ENCODE results near the gene POLR3G.

- TF ChIP-seq, protein P1, sequence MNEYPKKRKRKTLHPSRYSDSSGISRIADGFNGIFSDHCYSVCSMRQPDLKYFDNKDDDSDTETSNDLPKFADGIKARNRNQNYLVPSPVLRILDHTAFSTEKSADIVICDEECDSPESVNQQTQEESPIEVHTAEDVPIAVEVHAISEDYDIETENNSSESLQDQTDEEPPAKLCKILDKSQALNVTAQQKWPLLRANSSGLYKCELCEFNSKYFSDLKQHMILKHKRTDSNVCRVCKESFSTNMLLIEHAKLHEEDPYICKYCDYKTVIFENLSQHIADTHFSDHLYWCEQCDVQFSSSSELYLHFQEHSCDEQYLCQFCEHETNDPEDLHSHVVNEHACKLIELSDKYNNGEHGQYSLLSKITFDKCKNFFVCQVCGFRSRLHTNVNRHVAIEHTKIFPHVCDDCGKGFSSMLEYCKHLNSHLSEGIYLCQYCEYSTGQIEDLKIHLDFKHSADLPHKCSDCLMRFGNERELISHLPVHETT (tag by site-specific recombination; IDR thresholded peaks at IDR 0.05) = no peak
- TF ChIP-seq, protein P2, sequence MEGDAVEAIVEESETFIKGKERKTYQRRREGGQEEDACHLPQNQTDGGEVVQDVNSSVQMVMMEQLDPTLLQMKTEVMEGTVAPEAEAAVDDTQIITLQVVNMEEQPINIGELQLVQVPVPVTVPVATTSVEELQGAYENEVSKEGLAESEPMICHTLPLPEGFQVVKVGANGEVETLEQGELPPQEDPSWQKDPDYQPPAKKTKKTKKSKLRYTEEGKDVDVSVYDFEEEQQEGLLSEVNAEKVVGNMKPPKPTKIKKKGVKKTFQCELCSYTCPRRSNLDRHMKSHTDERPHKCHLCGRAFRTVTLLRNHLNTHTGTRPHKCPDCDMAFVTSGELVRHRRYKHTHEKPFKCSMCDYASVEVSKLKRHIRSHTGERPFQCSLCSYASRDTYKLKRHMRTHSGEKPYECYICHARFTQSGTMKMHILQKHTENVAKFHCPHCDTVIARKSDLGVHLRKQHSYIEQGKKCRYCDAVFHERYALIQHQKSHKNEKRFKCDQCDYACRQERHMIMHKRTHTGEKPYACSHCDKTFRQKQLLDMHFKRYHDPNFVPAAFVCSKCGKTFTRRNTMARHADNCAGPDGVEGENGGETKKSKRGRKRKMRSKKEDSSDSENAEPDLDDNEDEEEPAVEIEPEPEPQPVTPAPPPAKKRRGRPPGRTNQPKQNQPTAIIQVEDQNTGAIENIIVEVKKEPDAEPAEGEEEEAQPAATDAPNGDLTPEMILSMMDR (tag by site-specific recombination; IDR thresholded peaks at IDR 0.05) = no peak
- TF ChIP-seq ZNF76 (tag by site-specific recombination; IDR thresholded peaks at IDR 0.05; ENCODE audit: borderline replicate concordance, low read depth) = no peak
- no peak for TF ChIP-seq PBX3 (CRISPR knock-in tag; IDR thresholded peaks at IDR 0.05)
- TF ChIP-seq ZNF768 (tag by site-specific recombination; IDR thresholded peaks at IDR 0.05) = no peak
- TF ChIP-seq, protein P3, sequence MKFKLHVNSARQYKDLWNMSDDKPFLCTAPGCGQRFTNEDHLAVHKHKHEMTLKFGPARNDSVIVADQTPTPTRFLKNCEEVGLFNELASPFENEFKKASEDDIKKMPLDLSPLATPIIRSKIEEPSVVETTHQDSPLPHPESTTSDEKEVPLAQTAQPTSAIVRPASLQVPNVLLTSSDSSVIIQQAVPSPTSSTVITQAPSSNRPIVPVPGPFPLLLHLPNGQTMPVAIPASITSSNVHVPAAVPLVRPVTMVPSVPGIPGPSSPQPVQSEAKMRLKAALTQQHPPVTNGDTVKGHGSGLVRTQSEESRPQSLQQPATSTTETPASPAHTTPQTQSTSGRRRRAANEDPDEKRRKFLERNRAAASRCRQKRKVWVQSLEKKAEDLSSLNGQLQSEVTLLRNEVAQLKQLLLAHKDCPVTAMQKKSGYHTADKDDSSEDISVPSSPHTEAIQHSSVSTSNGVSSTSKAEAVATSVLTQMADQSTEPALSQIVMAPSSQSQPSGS (tag by site-specific recombination; IDR thresholded peaks at IDR 0.05; ENCODE audit: low read depth) = no peak
- TF ChIP-seq ZNF37A (tag by site-specific recombination; IDR thresholded peaks at IDR 0.05) = no peak
- TF ChIP-seq, protein P4, sequence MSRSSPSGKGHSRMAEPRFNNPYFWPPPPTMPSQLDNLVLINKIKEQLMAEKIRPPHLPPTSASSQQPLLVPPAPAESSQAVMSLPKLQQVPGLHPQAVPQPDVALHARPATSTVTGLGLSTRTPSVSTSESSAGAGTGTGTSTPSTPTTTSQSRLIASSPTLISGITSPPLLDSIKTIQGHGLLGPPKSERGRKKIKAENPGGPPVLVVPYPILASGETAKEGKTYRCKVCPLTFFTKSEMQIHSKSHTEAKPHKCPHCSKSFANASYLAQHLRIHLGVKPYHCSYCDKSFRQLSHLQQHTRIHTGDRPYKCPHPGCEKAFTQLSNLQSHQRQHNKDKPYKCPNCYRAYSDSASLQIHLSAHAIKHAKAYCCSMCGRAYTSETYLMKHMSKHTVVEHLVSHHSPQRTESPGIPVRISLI (tag by site-specific recombination; IDR thresholded peaks at IDR 0.05) = no peak
- no peak for TF ChIP-seq ZNF580 (tag by site-specific recombination; IDR thresholded peaks at IDR 0.05)
- no peak for TF ChIP-seq BCL11A (tag by site-specific recombination; IDR thresholded peaks at IDR 0.05; ENCODE audit: low read depth)
- TF ChIP-seq ZNF610 (tag by site-specific recombination; IDR thresholded peaks at IDR 0.05; ENCODE audit: borderline replicate concordance) = no peak
- TF ChIP-seq SCRT2 (tag by site-specific recombination; IDR thresholded peaks at IDR 0.05) = peak; percentile 92
- no peak for TF ChIP-seq ZNF791 (tag by site-specific recombination; IDR thresholded peaks at IDR 0.05)
These were observed 1.8 kb upstream of the POLR3G start for GRCh38 chr5:90472783-90473395.
